ENCODE measurements around the gene GADL1.

GADL1 gene

DNA sequence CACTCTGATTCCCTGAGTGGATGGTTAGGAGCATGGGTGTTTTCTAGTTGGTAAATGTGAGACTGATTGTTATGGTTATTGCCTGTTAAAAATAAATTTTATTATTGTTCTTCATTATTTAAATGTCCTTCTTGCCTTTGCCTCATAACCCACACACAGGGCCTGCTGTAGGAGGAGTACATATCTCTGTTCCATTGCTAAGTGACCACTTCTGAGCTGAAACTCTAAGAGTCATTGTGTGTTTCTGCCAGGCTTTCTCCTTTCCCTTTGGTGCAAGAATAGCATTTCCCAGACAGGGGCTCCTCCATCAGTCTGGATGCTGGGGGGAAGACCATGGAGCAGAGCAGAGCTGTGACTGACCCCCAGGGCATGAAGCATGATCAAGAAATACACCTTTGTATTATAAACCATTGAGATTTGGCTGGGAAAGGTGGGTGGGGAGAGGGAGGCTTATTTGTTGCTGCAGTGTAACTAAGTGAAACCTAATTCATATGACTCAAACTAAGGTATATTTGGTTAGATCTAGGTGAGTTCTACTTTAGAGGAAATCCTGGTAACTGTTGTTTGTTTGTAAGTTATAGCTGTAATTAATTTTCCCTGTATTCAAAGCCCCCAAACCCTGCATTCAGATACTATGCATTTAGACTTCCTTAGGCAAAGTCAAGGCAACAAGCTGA is 150.7 kb downstream of the GADL1 start:
- H3K4me3 ChIP-seq (ENCODE audit: low read length), result no peak overlapping the region
- TF ChIP-seq CTCF (conservative IDR thresholded peaks at IDR 0.05; ENCODE audit: low read depth, low read length), result no peak
- DNase-seq (ENCODE audit: low read depth), result no peak

DNA sequence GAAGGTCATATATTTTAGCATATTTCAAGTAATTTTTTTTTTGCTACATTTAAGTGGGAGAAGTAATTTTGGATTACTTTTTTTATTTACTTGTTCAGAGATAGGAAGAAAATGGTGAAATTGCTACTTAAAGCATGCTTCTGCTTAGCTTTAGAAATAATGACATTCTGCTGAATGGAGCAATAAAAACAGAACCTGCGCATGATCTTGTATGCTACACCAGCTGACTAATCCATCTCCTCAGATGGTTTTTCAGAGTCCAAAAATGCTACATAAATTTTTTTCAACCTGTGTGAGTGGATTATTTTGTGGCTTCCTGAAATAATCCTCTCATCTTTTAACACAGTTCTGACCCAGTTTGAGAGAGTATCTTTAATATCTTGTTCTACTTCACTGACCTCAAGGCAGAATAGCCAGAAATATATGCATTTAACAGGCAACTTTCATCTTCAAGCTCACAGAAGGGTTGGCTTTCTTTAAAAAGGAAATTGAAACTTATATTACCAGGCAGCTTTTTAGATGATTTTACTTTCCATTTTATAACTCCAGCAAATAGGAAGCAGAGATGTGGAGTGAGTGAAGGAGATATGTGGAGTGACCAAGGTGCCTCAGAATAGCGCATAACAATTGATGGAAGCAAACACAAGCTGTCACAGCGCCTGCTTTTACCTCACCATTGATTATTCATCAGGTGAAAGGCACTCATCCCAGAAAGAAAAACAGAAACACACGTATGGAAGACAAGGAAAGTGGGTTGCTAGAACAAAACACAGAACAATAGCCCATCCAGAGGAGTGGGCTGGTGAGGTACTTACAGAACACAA is 151.5 kb downstream of the GADL1 start:
- no peak overlapping the region for H3K4me3 ChIP-seq (ENCODE audit: low read length)
- DNase-seq (ENCODE audit: low read depth), result no peak
- TF ChIP-seq CTCF (conservative IDR thresholded peaks at IDR 0.05; ENCODE audit: low read depth, low read length), result no peak

GRCh38 chr3:30741889-30742288 is 152.6 kb downstream of the GADL1 start:
- DNase-seq (ENCODE audit: low read depth), result no peak
- TF ChIP-seq CTCF (conservative IDR thresholded peaks at IDR 0.05; ENCODE audit: low read depth, low read length), result no peak
- H3K4me3 ChIP-seq (ENCODE audit: low read length), result no peak overlapping the region

DNA sequence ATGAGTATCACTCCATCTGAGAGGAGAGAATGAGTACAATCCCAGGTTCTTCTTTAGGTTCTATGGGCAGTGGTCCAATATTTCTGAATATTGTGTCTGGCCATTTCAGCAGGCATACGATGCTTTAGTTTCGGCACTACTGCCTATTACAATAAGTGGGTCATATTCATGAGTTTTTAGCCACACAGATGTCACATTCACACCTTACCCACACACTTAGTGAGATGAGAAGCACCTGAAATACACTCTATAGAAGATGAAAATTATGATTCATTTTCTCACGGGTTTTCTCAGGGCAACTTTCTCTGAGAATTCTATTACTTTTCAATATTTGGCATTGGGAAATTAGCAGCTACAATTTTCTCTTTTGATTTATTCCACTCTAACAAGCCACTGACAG is 155.9 kb downstream of the GADL1 start:
- TF ChIP-seq CTCF (conservative IDR thresholded peaks at IDR 0.05; ENCODE audit: low read depth, low read length), result no peak
- no peak overlapping the region for H3K4me3 ChIP-seq (ENCODE audit: low read length)
- no peak for DNase-seq (ENCODE audit: low read depth)

DNA sequence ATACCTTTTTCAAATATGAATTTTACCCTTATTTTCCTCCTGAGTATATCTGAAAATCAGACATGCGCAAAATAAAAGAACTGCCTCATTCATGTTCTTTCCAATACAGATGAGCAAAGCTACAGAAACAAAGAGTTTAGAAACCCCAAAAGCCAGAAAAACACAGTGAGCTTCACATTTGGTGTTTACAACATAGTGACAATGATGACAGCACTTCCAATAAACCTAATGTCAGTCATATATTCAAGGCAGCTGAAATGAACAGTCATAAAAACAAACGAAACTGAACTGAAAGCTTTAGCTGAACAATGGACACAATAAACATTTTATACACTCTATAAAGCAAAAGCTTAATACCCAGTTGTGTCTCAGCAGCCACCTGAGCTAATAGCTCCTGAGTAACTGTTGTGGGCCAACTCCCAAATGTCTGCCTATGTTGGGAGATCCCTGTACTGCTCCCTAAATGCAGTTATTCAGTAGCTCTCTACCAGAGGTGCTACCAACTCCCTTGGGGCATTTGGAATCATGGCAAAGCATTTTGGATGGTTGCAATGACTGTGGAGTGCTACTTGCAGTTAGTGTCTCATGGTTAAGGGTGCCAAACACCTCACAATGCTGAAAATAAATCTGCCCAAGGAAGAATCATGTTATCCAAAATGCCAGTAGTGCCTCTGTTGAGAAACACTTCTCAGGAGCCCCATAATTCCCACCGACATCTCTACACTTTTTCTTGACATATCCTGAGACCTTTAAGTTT is 156.5 kb downstream of the GADL1 start:
- H3K4me3 ChIP-seq (ENCODE audit: low read length), result no peak overlapping the region
- TF ChIP-seq CTCF (conservative IDR thresholded peaks at IDR 0.05; ENCODE audit: low read depth, low read length), result no peak
- no peak for DNase-seq (ENCODE audit: low read depth)

DNA sequence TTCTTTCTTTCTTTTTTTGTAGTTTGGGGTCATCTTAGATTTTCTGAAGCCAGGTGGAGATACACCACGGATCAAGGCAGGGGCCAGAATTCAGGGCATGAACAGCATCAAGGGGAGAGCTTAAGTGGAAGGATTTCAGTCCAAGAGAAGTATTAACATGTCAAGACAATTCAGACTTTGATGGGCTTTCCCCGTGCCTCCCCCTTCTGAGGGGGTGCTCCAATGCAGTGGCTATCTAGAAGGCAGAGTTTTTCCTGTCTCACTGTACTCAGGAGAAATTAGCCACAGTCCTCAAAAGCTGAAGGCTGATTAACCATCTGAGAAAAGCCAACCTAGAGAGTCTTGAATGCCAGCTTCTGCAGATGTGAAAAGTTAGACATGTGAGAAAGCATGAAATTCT is 160.8 kb downstream of the GADL1 start:
- TF ChIP-seq CTCF (conservative IDR thresholded peaks at IDR 0.05; ENCODE audit: low read depth, low read length), result no peak
- no peak for DNase-seq (ENCODE audit: low read depth)
- no peak overlapping the region for H3K4me3 ChIP-seq (ENCODE audit: low read length)
